MCF 10A (cell line): ENCODE data around the gene NSMF. TPM values are rescaled to one million over a fixed set of nuclear protein-coding genes. Genes with fewer than 3 reads are reported as not detected.

Experiments used
- Bru-seq: library from RNA; stranded (reverse); fragments of 400-500 nt; gene quantifications from one replicate; lab custom pipeline; 2021; lab: Mats Ljungman, UMichigan
- BruChase-seq, 2 experiments: library from RNA; stranded (reverse); fragments of 400-500 nt; gene quantifications; one replicate each; lab custom pipeline; 2021; lab: Mats Ljungman, UMichigan
- BruUV-seq: library from RNA; stranded (reverse); fragments of 400-500 nt; replicated peaks from 2 replicates; lab custom pipeline; 2021; lab: Mats Ljungman, UMichigan
- CTCF ChIA-PET: fragments of 300-600 bp; sonication (Branson Sonifier 250); formaldehyde crosslinking; extraction: SDS; loops from one replicate; lab custom pipeline; 2021; ENCODE audit warnings: antibody characterized with exemption, inconsistent platforms; lab: Yijun Ruan, JAX
- POLR2A ChIA-PET: fragments of 300-600, 350-650 bp; sonication (Branson Sonifier 250); formaldehyde crosslinking; extraction: SDS; loops from one replicate; lab custom pipeline; 2020; ENCODE audit warnings: antibody characterized with exemption, inconsistent platforms; lab: Yijun Ruan, JAX
- DNase-seq: peaks from one replicate; pipeline ENCODE4 v3.0.0-alpha.2; 2018; ENCODE audit not compliant: unreplicated experiment
- H3K27ac Mint-ChIP-seq: one replicate; pipeline ENCODE4 v1.8.0; 2022; ENCODE audit warnings: mild to moderate bottlenecking, low read depth, mixed read lengths; ENCODE audit not compliant: unreplicated experiment
- H3K27me3 Mint-ChIP-seq: one replicate; pipeline ENCODE4 v1.8.0; 2022; ENCODE audit warnings: mixed read lengths; ENCODE audit not compliant: insufficient read depth, unreplicated experiment
- H3K36me3 Mint-ChIP-seq: one replicate; pipeline ENCODE4 v1.8.0; 2022; ENCODE audit warnings: mild to moderate bottlenecking, moderate library complexity, mixed read lengths; ENCODE audit not compliant: insufficient read depth, unreplicated experiment
- H3K4me1 Mint-ChIP-seq: one replicate; pipeline ENCODE4 v1.8.0; 2022; ENCODE audit warnings: mixed read lengths; ENCODE audit not compliant: insufficient read depth, unreplicated experiment
- H3K4me3 Mint-ChIP-seq: one replicate; pipeline ENCODE4 v1.8.0; 2022; ENCODE audit warnings: mild to moderate bottlenecking, moderate library complexity, mixed read lengths; ENCODE audit not compliant: unreplicated experiment
- H3K9me3 Mint-ChIP-seq: one replicate; pipeline ENCODE4 v1.8.0; 2022; ENCODE audit warnings: mixed read lengths; ENCODE audit not compliant: unreplicated experiment
- intact Hi-C: fragments of 100-400 bp; cut with micrococcal nuclease; formaldehyde crosslinking; loops from 2 replicates; pipeline ENCODE4 v1.14.1; 2022
- long read RNA-seq: library from polyadenylated mRNA; stranded (forward); transcript quantifications from one replicate; pipeline ENCODE4 v2.0.0, GENCODE V29; 2022
- total RNA-seq: library from RNA; stranded (reverse); gene quantifications from 2 replicates; pipeline ENCODE4 v1.2.3, GENCODE V29; 2022
- TF ChIP-seq, protein P1 (sequence below): fragments of 200-600 bp; IDR thresholded peaks from one replicate; pipeline ENCODE4 v1.8.0; 2022; ENCODE audit warnings: antibody characterized with exemption, mild to moderate bottlenecking; ENCODE audit not compliant: unreplicated experiment

NSMF gene
- total RNA-seq (37.8 and 43.1 TPM in 2 replicates), Bru-seq, nascent RNA (percentile 43 among the genes with signal in this experiment), BruChase-seq, experiment 1, labeled RNA remaining after a 6-hour chase (percentile 71 among the genes with signal in this experiment), BruChase-seq, experiment 2, labeled RNA remaining after a 2-hour chase (percentile 58 among the genes with signal in this experiment)
- long read RNA-seq, transcript NSMF-201 (15 exons, 2,981 nt), result major isoform, 21 of 42 reads
- long read RNA-seq, partial matches to known transcripts, result 10 of 42 reads
- long read RNA-seq, other reads (novel, unspliced or antisense), result 8 of 42 reads

- H3K9me3 Mint-ChIP-seq, result no peaks in the 10 kb centered on the region
- POLR2A ChIA-PET, result interaction anchor here (0.7 to 1.6 kb wide), 12 partner anchors 10 to 238 kb away, joined by 3 to 10 read pairs (median 4); partner anchors contain the start of genes ENTPD8, TOR4A and TUBB4B
- no TSS peak for BruUV-seq
- intact Hi-C loops, result no loop called here
- peaks cover 9% of the 10 kb centered on the region for H3K4me1 Mint-ChIP-seq
- peaks cover 6% of the 10 kb centered on the region for H3K36me3 Mint-ChIP-seq
- no peaks in the 10 kb centered on the region for H3K27me3 Mint-ChIP-seq
- DNase-seq, result peak; percentile 90
- peak within 1 kb of the TSS; percentile 48 for H3K4me3 Mint-ChIP-seq
- TF ChIP-seq, protein P1, sequence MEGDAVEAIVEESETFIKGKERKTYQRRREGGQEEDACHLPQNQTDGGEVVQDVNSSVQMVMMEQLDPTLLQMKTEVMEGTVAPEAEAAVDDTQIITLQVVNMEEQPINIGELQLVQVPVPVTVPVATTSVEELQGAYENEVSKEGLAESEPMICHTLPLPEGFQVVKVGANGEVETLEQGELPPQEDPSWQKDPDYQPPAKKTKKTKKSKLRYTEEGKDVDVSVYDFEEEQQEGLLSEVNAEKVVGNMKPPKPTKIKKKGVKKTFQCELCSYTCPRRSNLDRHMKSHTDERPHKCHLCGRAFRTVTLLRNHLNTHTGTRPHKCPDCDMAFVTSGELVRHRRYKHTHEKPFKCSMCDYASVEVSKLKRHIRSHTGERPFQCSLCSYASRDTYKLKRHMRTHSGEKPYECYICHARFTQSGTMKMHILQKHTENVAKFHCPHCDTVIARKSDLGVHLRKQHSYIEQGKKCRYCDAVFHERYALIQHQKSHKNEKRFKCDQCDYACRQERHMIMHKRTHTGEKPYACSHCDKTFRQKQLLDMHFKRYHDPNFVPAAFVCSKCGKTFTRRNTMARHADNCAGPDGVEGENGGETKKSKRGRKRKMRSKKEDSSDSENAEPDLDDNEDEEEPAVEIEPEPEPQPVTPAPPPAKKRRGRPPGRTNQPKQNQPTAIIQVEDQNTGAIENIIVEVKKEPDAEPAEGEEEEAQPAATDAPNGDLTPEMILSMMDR, result no peak
- H3K27ac Mint-ChIP-seq, result peak within 1 kb of the TSS; percentile 12
- CTCF ChIA-PET, result interaction anchor here (0.6 kb wide), 1 partner anchor 13 kb away, joined by 3 read pairs; no protein-coding TSS in a partner anchor
These were observed at the start of gene NSMF for GRCh38 chr9:137459152-137459600. Gene NSMF, minus strand, starts transcription at chr9:137459334. Its CDS starts 232 bp downstream, at chr9:137459102.

DNA sequence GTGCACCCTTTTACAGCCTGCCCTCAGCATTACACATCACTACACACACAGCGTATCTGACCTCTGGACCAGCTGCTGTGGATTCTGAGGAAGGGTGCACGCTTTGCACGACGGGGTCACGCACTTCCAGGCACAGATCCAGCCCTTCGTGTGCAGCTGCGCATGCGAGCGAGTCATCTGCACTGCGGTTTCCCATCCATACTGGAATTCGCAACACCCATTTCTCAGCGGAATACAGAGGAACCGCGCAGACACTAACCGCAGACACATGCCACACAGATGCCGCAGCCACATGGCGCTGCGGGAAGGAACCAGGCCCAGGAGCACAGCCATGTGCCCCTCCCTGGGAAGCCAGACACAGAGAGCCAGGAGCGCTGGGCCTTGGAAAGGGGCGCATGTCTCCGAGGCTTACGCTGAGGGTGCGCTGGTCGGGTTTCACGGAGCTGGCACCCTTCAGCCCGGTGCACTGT is 47.6 kb upstream of the NSMF start:
- ChIA-PET CTCF (interaction anchor here (0.7 to 1.2 kb wide), 3 partner anchors 18 to 177 kb away, joined by 3 to 5 read pairs (median 3); no protein-coding TSS in a partner anchor), POLR2A (no interaction called here)
- Mint-ChIP-seq H3K4me3 (no peak overlapping the region), H3K9me3 (peaks cover 8% of the 10 kb centered on the region), H3K27ac (no peak overlapping the region), H3K36me3 (peaks cover 14% of the 10 kb centered on the region), H3K27me3 (peaks cover 25% of the 10 kb centered on the region), H3K4me1 (no peaks in the 10 kb centered on the region)
- DNase-seq, result no peak
- BruUV-seq, result no TSS peak
- intact Hi-C loops, result no loop called here
- TF ChIP-seq, protein P1, result no peak

DNA sequence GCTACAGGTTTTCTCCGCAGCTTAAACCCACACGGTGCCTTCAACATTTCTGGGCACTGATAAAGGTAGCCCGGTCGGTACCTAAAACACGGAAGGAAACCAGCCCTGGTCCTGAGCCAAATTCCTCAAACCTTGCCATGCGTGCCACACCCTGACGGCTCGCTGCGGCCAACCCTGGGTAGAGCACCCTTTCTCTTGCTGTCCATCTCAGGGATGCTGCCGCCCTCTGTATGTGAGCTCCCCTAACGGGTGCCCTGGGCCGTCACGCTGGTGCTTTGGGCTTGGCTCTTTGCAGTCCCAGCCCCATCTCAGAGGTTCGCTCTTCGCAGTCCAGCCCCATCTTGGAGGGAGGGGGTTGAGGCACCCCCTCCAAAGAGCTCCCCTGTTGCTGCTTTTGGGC is 47.1 kb upstream of the NSMF start:
- TF ChIP-seq, protein P1, result no peak
- Mint-ChIP-seq H3K4me1 (no peaks in the 10 kb centered on the region), H3K4me3 (no peak overlapping the region), H3K27ac (no peak overlapping the region), H3K9me3 (peaks cover 8% of the 10 kb centered on the region), H3K27me3 (peaks cover 29% of the 10 kb centered on the region), H3K36me3 (peaks cover 17% of the 10 kb centered on the region)
- ChIA-PET CTCF (interaction anchor here (0.7 to 1.7 kb wide), 3 partner anchors 19 to 114 kb away, joined by 3 to 6 read pairs (median 5); no protein-coding TSS in a partner anchor), POLR2A (no interaction called here)
- intact Hi-C loops, result no loop called here
- BruUV-seq, result no TSS peak
- peak; percentile 25 for DNase-seq

DNA sequence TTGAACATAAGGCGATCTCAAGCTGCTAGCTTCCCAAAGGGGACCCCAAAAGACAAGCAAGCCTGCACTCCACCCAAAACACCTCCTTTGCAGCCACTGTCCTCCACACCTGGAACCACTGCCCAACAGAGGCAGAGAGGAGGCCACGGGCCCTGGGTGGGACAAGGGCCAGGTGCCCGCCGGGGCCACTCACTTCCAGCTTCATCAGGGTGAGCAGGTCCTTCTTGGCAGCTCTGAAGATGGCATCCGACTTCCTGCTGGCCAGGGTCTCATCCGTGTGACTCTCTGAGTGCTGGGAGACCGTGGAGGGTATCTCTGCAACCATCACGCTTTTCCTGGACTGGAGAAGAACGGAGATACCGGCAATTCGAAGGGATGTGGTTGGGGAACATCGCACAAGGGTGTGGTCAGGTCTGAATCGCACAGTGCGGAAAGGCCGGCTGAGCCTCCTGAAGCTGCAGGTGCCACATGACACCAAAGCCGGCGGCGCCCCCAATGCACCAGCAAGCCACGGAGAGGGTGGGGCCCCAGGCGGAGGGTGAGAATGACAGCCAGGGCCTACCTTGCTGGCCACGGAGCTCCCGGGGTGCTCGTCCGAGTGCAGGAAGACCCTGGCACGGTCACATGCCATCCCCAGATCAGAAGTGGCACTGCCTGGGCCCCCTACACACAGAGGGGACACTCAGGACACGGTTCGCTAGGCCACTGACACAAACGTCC is 46.4 kb upstream of the NSMF start:
- POLR2A ChIA-PET, result no interaction called here
- Mint-ChIP-seq H3K36me3 (peaks cover 17% of the 10 kb centered on the region), H3K27me3 (peaks cover 30% of the 10 kb centered on the region), H3K9me3 (peaks cover 8% of the 10 kb centered on the region), H3K27ac (no peak overlapping the region), H3K4me1 (no peaks in the 10 kb centered on the region), H3K4me3 (no peak overlapping the region)
- intact Hi-C loops, result no loop called here
- DNase-seq, result no peak
- CTCF ChIA-PET, result interaction anchor here (0.6 to 1.7 kb wide), 5 partner anchors 30 to 257 kb away, joined by 3 to 6 read pairs (median 3); no protein-coding TSS in a partner anchor
- TF ChIP-seq, protein P1, result no peak
- no TSS peak for BruUV-seq
